Measurements from ENCODE around the gene CALML3.
"Not testable (repeated sequence)": the region's sequence is repeated elsewhere in the genome, so short reads cannot be mapped to it uniquely, and the experiment has no call there.

Gene CALML3
- 0 reads per million in 4 donors for total RNA-seq

DNA sequence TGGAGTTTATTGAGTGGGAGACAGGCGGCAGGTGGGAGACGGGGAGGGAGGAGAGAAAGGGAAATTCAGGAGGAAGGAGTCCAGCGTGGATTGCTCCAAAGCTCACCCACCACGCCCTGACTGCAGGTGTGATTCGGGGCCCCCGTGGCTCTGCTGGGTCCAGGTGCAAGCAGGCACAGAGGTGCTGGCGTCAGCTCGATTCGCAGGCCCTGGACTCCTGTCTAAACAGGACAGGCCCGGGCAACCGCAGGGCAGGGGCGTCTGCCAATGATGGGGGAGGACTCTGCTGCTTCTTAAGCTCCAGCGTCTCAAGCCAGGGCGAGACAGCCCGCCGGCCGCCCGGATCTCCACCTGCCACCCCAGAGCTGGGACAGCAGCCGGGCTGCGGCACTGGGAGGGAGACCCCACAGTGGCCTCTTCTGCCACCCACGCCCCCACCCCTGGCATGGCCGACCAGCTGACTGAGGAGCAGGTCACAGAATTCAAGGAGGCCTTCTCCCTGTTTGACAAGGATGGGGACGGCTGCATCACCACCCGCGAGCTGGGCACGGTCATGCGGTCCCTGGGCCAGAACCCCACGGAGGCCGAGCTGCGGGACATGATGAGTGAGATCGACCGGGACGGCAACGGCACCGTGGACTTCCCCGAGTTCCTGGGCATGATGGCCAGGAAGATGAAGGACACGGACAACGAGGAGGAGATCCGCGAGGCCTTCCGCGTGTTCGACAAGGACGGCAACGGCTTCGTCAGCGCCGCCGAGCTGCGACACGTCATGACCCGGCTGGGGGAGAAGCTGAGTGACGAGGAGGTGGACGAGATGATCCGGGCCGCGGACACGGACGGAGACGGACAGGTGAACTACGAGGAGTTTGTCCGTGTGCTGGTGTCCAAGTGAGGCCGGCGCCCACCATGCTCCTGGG, at the start of gene CALML3:
Gene CALML3 (plus strand): TSS at position 321 of the 920 bp plus-strand sequence. CDS start 125 bp downstream, at position 446.
- DNase-seq = no peak

DNA sequence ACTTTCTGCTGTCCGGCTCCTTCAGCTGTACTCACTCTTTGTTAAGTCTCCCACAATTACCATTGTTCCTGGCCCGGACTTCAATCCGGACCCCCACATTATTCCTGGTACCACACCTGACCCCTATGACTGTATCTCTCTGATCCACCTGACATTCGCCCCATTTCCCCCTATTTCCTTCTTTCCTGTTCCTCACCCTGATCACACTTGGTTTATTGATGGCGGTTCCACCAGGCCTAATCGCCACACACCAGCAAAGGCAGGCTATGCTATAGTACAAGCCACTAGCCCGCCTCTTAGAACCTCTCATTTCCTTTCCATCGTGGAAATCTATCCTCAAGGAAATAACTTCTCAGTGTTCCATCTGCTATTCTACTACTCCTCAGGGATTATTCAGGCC, 49.7 kb upstream of the CALML3 start:
- not testable (repeated sequence) for DNase-seq

DNA sequence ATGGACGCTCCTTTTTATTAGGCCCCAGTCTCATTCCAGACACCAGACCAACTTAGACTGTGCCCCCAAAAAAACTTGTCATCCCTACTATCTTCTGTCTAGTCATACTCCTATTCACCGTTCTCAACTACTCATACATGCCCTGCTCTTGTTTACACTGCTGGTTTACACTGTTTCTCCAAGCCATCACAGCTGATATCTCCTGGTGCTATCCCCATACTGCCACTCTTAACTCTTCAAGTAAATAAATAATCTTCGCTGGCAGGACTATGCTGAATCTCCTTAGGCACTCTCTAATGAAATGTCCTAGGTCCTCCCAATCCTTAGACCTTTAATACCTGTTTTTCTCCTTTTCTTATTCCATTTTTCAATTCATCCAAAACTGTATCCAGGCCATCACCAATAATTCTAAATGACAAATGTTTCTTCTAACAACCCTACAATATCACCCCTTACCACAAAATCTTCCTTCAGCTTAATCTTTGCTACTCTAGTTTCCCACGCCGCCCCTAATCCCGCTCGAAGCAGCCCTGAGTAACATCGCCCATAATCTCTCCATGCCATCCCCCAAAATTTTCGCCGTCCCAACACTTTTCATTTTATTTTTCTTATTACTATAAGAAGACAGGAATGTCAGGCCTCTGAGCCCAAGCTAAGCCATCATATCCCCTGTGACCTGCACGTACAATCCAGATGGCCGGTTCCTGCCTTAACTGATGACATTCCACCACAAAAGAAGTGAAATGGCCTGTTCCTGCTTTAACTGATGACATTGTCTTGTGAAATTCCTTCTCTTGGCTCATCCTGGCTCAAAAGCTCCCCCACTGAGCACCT, 48.6 kb upstream of the CALML3 start:
- DNase-seq = not testable (repeated sequence)

DNA sequence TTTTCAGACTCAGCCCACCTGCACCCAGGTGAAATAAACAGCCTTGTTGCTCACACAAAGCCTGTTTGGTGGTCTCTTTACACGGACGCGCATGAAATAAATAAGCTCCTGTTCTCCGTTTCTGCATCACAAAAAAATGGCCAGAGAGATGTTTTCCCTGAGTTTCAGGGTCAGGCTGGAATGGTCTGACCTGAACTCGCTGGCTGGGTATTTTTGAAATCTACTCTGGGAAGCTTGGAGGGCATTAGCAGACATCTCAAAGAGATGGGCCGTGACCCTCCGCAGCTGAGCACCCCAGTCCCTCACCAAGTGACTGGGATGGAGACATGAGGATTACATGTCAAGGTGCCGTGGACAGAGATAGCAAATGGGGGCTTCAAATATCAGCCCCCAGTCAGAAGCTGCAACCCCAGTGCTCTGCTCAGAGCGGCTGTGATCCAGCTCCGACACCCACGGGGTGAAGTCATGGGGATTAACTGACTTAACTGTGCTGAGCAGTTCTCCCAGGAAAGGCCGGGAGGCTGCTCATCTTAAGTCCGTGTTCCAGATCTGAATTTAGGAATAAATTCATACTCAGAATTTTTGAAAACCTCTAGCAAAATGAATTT, 47.7 kb upstream of the CALML3 start:
- no peak for DNase-seq

DNA sequence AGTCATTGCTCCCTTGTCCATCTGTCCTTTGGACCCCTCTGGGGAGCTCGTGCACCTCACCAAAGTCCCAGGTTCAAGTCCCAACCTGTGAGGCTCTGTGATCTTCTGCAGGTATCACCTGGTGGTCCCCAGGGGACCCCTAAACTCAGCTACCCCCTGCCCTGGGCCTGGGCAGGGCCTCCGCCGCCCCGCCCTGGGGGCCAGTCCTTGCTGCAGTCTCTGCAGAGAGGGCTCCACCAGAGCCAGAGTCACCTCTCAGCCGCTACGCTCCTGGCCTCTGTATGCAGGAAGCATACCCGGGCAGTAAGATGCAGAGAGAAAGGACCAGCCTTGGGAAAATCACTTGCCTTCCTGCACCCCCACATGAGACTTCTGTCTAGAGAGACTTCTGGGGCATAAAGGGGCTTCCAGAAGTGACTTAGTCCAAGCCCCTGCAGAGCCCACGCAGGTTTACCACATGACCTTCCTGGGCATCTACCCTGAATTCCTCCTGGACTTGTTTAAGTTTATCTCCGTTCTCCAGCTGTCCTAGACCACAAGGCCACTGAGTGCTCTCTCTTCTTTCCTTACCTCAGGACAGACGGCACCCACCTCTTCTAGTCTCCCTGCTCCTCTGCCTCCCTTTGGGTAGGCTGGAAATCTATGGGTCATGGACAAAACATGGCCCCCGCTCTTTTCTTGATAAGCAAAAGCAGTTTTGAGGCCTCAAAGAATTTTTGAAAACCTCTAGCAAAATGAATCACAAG, 46.6 kb upstream of the CALML3 start:
- no peak for DNase-seq

DNA sequence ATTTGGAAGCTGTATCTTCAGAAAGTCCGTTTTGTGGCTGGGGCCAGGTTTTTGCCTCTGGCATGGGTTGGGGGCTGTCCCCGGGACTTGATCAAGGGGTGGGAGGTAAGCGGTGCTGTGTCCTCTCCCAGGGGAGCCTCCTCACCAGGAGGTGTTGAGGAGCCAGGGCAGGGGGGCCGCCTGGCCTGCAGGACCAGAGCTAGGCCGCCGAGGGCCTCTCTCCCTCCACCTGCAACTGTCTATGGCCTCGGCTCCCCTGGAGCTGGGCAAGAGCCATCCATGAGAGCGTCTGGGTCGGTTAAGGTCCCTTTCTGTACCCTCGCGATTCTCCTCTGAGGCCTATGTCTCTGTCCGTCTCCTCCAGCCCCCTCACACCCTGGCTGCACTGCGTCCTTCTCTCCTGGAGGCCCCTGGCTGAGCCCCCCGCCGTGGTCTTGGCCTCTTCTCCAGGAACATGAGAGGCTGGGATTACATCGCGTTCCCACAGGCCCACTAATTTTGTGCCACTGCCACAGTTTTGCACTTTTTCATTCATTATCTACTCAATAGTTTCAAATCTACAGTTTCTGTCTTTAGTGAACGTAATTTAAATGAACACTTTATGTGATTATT, 46.0 kb upstream of the CALML3 start:
- DNase-seq = no peak

DNA sequence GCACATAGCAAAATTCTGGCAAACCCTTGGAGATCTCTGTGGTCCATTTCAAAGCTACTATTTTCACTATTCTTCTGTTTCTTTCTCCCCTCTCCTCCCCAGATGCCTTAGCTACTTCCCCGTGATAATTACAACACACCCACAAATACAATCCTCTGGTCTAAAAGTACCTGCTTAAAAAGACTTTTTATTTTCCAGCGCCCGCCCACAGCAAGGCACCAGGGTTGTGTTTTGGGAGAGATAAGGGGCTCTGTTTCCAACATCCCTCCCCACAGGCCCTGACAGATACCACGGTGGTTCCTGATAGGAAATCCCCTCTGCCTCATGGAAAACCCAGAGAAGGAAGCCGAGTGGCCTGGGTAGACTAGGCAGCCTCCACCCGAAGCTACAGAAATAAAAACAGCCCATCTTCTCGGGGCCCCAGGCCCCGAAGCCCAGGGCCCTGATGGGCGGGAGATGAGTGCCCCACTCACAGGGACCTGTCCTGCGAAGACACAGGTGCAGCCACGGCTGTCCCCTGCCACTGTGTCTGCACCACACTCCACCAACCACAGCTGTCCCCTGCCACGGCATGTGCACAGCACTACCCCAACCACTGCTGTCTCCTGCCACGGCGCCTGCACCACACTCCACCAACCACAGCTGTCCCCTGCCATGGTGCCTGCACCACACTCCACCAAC, 45.1 kb upstream of the CALML3 start:
- no peak for DNase-seq

DNA sequence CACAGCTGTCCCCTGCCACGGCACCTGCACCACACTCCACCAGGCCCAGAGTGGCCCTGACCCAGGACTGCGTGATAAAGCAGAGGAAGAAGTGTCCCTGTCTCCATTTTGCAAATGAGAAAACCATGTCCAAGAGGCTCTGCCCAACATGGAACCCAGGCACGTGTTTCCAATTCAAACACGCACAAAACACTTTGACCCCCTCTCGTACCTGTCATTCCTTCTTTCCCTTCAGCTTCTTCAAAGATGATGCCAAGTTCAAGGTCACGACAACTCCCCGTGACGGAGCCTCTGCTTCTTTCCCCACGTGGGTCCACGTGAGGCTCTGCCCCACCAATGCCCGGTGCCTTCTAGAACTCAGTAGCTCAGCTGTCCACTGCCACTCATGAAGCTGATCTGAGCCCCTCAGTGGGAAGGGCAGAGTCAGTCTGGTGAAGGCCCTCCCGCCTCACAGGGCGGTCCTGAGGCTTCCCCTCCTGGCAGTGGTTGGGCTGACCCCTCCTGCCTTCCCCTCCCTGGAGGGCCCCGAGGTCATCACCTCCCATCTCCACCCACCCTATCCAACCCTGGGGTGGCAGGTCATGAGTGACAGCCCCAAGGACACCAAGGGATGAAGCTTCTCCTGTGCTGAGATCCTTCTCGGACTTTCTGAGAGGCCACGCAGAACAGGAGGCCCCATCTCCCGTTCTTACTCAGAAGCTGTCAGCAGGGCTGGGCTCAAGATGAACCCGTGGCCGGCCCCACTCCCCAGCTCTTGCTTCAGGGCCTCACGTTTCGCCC, 44.4 kb upstream of the CALML3 start:
- DNase-seq = no peak

DNA sequence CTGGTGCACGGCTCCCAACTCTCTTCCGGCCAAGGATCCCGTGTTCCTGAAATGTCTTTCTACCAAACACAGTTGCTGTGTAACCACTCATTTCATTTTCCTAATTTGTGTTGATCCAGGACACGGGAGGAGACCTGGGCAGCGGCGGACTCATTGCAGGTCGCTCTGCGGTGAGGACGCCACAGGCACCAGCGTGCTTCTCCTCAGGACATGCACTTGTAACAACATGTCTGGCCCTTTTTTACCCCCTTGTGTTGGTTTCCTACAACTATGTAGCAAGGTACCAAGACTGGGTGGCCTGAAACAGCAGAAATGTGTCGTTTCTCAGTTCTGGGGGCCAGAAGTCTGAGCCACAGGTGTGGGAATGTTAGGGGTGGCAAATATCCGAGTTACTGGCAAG, 43.6 kb upstream of the CALML3 start:
- no peak for DNase-seq

DNA sequence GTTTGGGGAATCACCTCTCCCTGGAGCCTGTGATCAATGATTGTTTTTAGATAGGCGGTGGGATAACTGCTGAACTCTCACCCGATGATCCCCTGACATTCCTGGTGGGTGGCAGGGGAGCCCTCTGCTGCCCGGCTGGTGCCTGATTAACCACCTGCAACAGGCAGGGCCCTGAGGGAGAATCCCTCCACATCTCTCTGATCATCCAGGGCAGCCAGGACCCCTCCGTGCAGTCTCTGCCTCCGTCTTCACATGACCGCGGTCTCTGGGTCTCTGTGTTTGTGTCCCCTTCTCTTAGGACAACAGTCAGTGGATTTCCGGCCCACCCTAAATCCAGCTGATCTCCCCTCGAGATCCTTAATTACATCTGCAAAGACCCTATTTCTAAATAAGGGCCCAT, 42.7 kb upstream of the CALML3 start:
- no peak for DNase-seq

DNA sequence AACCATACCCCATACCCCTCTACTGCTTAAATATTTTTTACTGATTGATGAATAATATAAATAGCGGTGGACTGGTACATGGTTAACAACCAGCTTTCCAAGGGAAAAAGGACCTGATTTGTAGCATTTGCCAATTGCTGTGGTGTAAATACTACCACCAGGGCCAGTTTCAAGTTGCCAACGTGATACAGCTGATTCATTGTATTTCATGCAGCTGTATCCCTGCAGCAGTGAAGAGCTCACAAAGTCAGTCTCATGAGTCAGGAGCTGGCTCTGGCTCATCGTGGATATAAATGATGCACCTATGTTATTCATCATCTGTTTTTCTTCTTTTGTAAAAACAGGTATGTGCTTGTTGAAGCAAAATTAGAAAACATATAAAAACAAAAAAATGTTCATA, 40.6 kb upstream of the CALML3 start:
- no peak for DNase-seq

DNA sequence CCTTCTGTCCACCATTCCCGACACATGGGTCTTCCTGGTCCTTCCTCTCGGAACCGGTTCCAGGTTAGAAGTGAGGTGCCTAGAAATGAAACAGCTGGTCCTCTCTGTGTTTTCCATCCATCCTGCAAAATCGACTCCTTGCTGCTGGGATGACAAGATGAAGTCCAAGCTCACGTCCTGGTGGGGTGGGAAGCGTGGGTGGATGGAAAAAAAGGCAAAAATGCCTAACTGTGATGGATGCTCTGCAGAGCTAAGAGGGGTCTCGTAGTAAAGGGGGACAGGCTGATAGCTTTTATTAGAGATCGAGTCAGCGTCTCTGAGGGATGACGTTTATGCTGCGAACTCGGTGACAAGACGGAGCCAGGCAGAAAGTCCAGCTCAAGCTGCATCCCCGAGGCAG, 39.5 kb upstream of the CALML3 start:
- no peak for DNase-seq

DNA sequence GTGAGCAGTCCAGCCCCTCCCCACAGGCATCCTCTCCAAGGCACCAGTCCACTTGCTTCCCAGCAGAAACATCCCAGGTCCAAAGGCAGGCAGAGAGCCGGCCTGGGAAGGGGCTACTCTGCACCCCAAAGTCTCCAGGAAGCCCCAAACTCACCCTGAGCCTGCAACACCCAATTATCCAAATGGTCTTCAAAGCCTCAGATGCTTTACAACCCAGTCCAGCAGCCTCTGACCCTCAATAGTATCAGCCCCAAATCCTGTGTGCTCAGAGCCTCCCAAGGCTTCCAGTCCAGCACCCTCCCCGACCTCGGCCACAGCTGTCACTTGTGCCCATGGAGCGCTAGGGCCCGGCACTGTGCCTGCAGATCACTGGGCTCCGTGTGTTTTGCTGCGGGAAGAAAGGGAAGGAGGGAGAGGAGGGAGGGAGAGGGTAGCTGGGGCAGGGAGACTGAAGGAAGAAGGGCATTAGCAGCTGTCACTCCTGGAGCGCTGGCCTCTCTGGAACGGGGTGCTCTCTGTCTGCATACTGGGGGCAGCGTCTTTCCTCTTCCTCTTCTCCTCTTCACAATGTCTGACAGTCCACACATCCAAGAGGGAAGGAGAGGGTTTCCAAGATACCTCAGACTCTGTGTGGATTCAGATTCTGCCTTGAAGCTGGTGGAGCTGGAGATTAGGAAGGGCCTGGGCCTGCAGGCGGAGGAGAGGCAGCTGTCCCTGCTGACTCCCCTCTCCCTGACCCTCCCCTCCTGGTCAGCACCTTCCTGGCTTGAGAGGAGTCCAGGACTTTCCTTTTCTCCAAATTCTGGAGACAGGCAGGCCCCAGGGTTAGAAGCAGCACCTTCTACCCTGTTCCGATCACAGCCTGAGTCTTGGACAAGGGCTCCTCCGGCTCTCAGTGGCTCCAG, 38.6 kb upstream of the CALML3 start:
- no peak for DNase-seq

DNA sequence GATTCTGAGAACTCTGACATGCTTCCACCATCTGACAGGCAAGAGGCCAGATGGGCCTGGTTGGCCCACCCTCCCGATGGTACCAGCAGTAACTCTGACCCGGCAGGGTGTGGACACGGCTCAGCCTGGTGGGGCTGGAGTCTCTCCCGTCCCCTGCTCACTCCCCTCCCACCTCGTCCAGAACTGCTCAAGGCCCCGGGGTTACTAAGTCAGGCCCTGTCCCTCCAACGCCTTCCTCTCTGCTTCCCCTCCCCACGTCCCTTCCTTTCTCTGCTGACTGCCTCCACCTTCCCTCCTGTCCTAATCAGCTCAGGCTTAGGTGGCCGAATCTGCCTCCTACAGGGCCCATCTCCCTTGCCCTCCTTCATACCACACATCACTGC, 37.9 kb upstream of the CALML3 start:
- no peak for DNase-seq

DNA sequence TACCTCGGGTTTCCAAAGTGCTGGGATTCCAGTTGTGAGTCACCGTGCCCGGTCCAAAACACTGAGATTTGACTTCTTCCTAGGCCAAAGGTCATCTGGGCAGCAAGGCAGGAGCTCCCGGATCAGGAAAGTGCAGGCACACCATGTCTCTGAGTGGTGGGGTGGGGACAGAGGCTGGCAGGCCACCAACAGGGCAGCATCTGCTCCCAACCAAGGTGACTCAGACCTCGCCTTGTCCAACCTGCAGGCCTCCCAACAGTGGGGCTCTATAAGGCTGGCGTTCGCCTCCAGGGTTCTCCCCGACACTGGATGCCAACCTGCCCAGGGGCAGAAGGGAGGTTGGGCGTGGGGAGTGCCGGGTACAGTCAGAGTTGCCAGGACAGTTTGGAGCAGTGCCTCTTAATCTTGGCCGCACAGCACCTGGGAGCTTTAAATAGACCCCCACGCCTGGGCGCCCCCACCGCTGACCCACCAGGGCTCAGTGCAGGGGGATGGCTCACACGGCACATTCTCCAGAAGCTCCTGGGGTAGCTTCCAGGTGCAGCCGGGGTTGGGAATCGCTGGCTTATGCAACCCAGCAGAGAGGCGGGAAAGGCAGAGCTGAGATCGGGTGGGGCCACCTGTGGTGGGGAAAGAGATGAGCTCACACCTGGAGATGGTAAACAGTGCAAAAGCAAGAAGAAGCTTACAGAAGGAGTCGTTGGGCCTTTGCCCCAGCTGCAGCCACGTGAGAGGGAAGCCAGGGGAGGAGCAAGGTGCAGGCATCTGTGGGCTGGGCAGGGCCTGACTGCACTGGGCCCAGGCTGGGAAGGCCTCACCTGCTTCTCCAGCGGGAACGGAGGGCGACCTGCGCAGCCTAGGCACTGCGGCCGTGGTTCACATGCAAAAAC, 36.2 kb upstream of the CALML3 start:
- DNase-seq = no peak

DNA sequence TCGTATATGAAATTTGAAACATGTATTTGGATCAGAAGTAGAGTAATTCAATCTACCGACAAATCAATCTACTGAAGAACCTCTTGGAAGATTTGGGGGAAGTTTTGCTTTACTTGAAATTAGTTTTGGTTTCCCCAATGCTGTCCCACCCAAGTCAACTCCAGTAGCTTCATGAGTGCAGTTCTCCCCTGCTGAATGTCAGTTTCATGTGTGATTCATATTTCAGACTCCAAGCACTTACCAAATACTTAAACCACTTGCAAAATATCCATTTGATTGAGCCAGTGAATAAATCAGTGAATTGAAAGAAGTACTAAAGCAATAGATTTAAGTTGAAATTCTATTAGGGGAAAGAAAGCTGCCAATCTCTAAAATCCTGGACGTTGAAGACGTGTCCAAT, 34.7 kb upstream of the CALML3 start:
- no peak for DNase-seq

DNA sequence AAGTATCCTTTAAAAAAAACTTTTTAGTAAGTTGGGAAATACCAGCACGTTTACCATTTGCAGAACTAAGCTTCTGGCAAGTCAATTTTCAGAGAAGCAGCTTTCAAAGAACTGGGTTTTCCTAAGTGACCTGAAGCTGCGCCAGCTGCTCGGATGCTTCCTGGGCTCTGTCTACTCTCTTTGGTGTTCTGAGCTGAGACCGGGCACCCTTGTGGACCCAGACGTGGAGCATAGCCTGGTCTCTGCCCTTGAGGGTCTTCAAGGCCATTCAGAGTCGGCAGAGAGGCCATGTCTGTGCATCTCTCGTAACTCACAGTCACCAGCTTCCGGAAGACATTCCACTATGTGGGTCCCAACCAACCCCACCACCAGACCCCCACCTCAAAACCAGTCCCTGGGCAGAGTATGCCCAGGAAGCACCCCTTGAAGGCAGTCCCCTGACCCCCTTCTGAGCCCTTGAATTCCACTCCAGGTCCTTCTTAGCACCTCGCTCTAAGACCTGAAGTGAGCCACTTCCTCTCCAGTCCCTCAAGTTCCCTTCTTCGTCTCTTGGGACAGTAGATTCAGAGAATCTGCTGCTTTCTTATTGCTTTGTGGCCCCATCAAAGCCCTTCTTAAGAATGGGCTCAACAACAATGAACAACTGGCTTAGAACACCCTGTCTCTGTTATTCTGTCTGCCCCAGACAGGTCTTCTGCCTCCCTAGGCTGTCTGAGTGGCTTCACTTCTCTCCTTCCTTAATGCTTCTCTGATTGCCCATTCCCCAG, 33.9 kb upstream of the CALML3 start:
- no peak for DNase-seq

DNA sequence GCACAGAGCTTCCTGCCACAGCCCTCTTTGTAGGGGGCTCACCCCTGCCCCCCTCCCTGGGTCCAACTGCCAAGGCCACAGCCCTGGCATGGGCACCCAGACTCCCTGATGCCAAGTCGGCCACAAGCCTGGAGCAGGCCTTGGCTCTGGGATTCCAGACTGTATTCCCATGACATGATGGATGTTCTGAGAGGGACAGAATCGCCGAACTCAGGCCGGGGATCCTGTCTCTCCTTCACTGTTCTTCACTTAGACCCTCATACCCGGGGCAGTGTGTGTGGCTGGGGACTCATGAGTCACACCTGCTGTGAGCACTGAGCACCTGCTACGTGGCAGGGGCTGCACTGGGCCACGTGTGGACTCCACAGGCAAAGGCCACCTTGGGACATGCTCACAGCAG, 33.3 kb upstream of the CALML3 start:
- no peak for DNase-seq

Measured in T-helper 1 cell (primary cell).